Glutamatergic neuron (in vitro differentiated cells): ENCODE measurements around the gene CDYL2. TPM values are rescaled to one million over a fixed set of nuclear protein-coding genes. Genes with fewer than 3 reads are reported as not detected.

Experiments used
- DNase-seq: peaks from one replicate; pipeline ENCODE4 v3.0.0; 2022
- H3K27ac Mint-ChIP-seq: one replicate; pipeline ENCODE4 v1.8.0; 2020; ENCODE audit warnings: mild to moderate bottlenecking, mixed read lengths, inconsistent platforms; ENCODE audit not compliant: unreplicated experiment
- H3K27me3 Mint-ChIP-seq: one replicate; pipeline ENCODE4 v1.8.0; 2020; ENCODE audit warnings: mild to moderate bottlenecking, moderate library complexity, mixed read lengths, inconsistent platforms; ENCODE audit not compliant: unreplicated experiment
- H3K36me3 Mint-ChIP-seq: one replicate; pipeline ENCODE4 v1.8.0; 2020; ENCODE audit warnings: mild to moderate bottlenecking, mixed read lengths, inconsistent platforms; ENCODE audit not compliant: unreplicated experiment
- H3K4me1 Mint-ChIP-seq: one replicate; pipeline ENCODE4 v1.8.0; 2020; ENCODE audit warnings: mild to moderate bottlenecking, low read depth, mixed read lengths, inconsistent platforms; ENCODE audit not compliant: unreplicated experiment
- H3K4me3 Mint-ChIP-seq: one replicate; pipeline ENCODE4 v1.8.0; 2020; ENCODE audit warnings: mild to moderate bottlenecking, mixed read lengths, inconsistent platforms; ENCODE audit not compliant: unreplicated experiment
- H3K9me3 Mint-ChIP-seq: one replicate; pipeline ENCODE4 v1.8.0; 2020; ENCODE audit warnings: mild to moderate bottlenecking, moderate library complexity, mixed read lengths, inconsistent platforms; ENCODE audit not compliant: unreplicated experiment
- CTCF ChIP-seq: fragments of 200-600 bp; sonication (generic); IDR thresholded peaks from one replicate; pipeline ENCODE4 v1.5.0; 2021; ENCODE audit not compliant: partially characterized antibody, unreplicated experiment
- total RNA-seq: library from RNA; stranded (reverse); fragmentation: NEBNext Ultra II Directional; extraction: Animal tissue kit (Norgen Biotek cat#: 25700); gene quantifications from one replicate; pipeline ENCODE4 v1.2.1, GENCODE V29; 2021; ENCODE audit not compliant: unreplicated experiment

The CDYL2 gene
- total RNA-seq, 1 donor from 2014 or later, result 30.5 TPM

- Mint-ChIP-seq H3K4me1 (no peaks in the 10 kb centered on the region), H3K36me3 (no peaks in the 10 kb centered on the region), H3K27ac (no peak overlapping the region), H3K4me3 (no peak overlapping the region), H3K9me3 (no peaks in the 10 kb centered on the region), H3K27me3 (no peaks in the 10 kb centered on the region)
- TF ChIP-seq CTCF, result no peak
- DNase-seq, result no peak
Measured at GRCh38 chr16:80812593-80812992, 8.2 kb upstream of the CDYL2 start.

GRCh38 chr16:80809366-80809765, 5.0 kb upstream of the CDYL2 start:
- no peak for TF ChIP-seq CTCF
- Mint-ChIP-seq H3K4me3 (no peak overlapping the region), H3K27ac (no peak overlapping the region), H3K27me3 (peaks cover 3% of the 10 kb centered on the region), H3K36me3 (no peaks in the 10 kb centered on the region), H3K4me1 (no peaks in the 10 kb centered on the region), H3K9me3 (peaks cover 2% of the 10 kb centered on the region)
- no peak for DNase-seq

- Mint-ChIP-seq H3K4me1 (no peaks in the 10 kb centered on the region), H3K27ac (no peak overlapping the region), H3K36me3 (no peaks in the 10 kb centered on the region), H3K4me3 (no peak overlapping the region), H3K9me3 (peaks cover 6% of the 10 kb centered on the region), H3K27me3 (peaks cover 6% of the 10 kb centered on the region)
- TF ChIP-seq CTCF, result no peak
- no peak for DNase-seq
Measured at GRCh38 chr16:80807906-80808305, 3.5 kb upstream of the CDYL2 start.

GRCh38 chr16:80806927-80807340, 2.5 kb upstream of the CDYL2 start:
- Mint-ChIP-seq H3K27ac (no peak overlapping the region), H3K4me1 (no peaks in the 10 kb centered on the region), H3K27me3 (peaks cover 6% of the 10 kb centered on the region), H3K36me3 (no peaks in the 10 kb centered on the region), H3K9me3 (peaks cover 6% of the 10 kb centered on the region), H3K4me3 (no peak overlapping the region)
- no peak for DNase-seq
- no peak for TF ChIP-seq CTCF

- DNase-seq, result no peak
- no peak overlapping the region for H3K27ac Mint-ChIP-seq
- H3K9me3 Mint-ChIP-seq, result peaks cover 6% of the 10 kb centered on the region
- H3K36me3 Mint-ChIP-seq, result no peaks in the 10 kb centered on the region
- no peak overlapping the region for H3K4me3 Mint-ChIP-seq
- peaks cover 6% of the 10 kb centered on the region for H3K27me3 Mint-ChIP-seq
- no peak for TF ChIP-seq CTCF
- H3K4me1 Mint-ChIP-seq, result no peaks in the 10 kb centered on the region
Measured at GRCh38 chr16:80806289-80806688, 1.9 kb upstream of the CDYL2 start.
